HEK293T (cell line): ENCODE measurements around the gene WIPF2.

Experiments used
- ARNT ChIP-seq: fragments of 450-650 bp; IDR thresholded peaks from 2 replicates; pipeline ENCODE4 v1.6.1; 2017; ENCODE audit warnings: mild to moderate bottlenecking
- FOXK2 ChIP-seq: fragments of 450-650 bp; IDR thresholded peaks from 2 replicates; pipeline ENCODE4 v1.6.1; 2016; ENCODE audit warnings: mild to moderate bottlenecking
- HDGF ChIP-seq: fragments of 450-650 bp; IDR thresholded peaks from 2 replicates; pipeline ENCODE4 v1.6.1; 2017; ENCODE audit warnings: antibody characterized with exemption, borderline replicate concordance
- L3MBTL2 ChIP-seq: fragments of 450-650 bp; conservative IDR thresholded peaks from 2 replicates; pipeline ENCODE4 v1.6.1; 2016; ENCODE audit warnings: mild to moderate bottlenecking
- NFRKB ChIP-seq: fragments of 450-650 bp; IDR thresholded peaks from 2 replicates; pipeline ENCODE4 v1.6.1; 2016; ENCODE audit warnings: mild to moderate bottlenecking, moderate library complexity
- SP1 ChIP-seq: fragments of 450-650 bp; IDR thresholded peaks from 2 replicates; pipeline ENCODE4 v1.6.1; 2017
- SUZ12 ChIP-seq: fragments of 450-650 bp; IDR thresholded peaks from 2 replicates; pipeline ENCODE4 v1.6.1; 2016; ENCODE audit warnings: mild to moderate bottlenecking

- TF ChIP-seq L3MBTL2: no peak
- TF ChIP-seq FOXK2: no peak
- TF ChIP-seq SUZ12: no peak
- no peak for TF ChIP-seq ARNT
- no peak for TF ChIP-seq SP1
- no peak for TF ChIP-seq HDGF
- no peak for TF ChIP-seq NFRKB
These were observed 108.8 kb downstream of the WIPF2 start for GRCh38 chr17:40327735-40328385.
